Kidney (tissue), 14 donors: ENCODE data around the gene SPC24. TPM values are rescaled to one million over a fixed set of nuclear protein-coding genes. Genes with fewer than 3 reads are reported as not detected.
"Not testable (repeated sequence)": the region's sequence is repeated elsewhere in the genome, so short reads cannot be mapped to it uniquely, and the experiment has no call there.

Source experiments
- DNase-seq, 5 donors: peaks; one replicate each; pipeline ENCODE4 v3.0.0-alpha.2; 2013 to 2020
- FAIRE-seq: peaks from 2 replicates; lab custom pipeline; 2012; peaks lifted over from hg19 to GRCh38; lab: Jason Lieb, UNC
- H3K27ac ChIP-seq, 2 donors: one replicate each; pipeline ENCODE4 v1.7.0; 2013; ENCODE audit warnings: low read depth in 2 of 2, low read length in 2 of 2, inconsistent platforms in 1 of 2
- H3K27me3 ChIP-seq: one replicate; pipeline ENCODE4 v1.7.1; 2013; ENCODE audit warnings: low read length, inconsistent platforms; ENCODE audit not compliant: control insufficient read depth, insufficient read depth
- H3K36me3 ChIP-seq, 3 donors: one replicate each; pipeline versions ENCODE4 v1.7.0 to v1.7.1; 2013; ENCODE audit warnings: low read length in 3 of 3, control low read depth in 1 of 3, inconsistent platforms in 1 of 3; ENCODE audit not compliant: insufficient read depth in 3 of 3, control insufficient read depth in 2 of 3
- H3K4me1 ChIP-seq, 3 donors: one replicate each; pipeline versions ENCODE4 v1.7.0 to v1.7.1; 2013; ENCODE audit warnings: low read length in 3 of 3, inconsistent platforms in 1 of 3, low read depth in 1 of 3; ENCODE audit not compliant: control insufficient read depth in 2 of 3, insufficient read depth in 2 of 3
- H3K4me3 ChIP-seq, 3 donors: one replicate each; pipeline versions ENCODE4 v1.7.0 to v1.8.1; 2013; ENCODE audit warnings: low read length in 3 of 3, control low read depth in 1 of 3, inconsistent platforms in 1 of 3
- H3K9ac ChIP-seq, 3 donors: one replicate each; pipeline versions ENCODE4 v1.7.0 to v1.7.1; 2013; ENCODE audit warnings: low read length in 3 of 3, control low read depth in 1 of 3, inconsistent platforms in 1 of 3
- H3K9me3 ChIP-seq, 3 donors: one replicate each; pipeline versions ENCODE4 v1.7.0 to v1.7.1; 2013; ENCODE audit warnings: low read length in 3 of 3, control low read depth in 1 of 3, inconsistent platforms in 1 of 3; ENCODE audit not compliant: control insufficient read depth in 2 of 3, insufficient read depth in 1 of 3
- CTCF ChIP-seq: IDR thresholded peaks from 3 replicates; pipeline ENCODE4 v1.5.1; 2012; ENCODE audit warnings: mild to moderate bottlenecking, moderate library complexity, borderline replicate concordance; ENCODE audit not compliant: insufficient read depth; ENCODE audit errors: extremely low read depth
- intact Hi-C: fragments of 100-400 bp; cut with DNase I; formaldehyde crosslinking; loops from one replicate; pipeline ENCODE4 v1.11.1; 2022
- polyA plus RNA-seq: library from polyadenylated mRNA; stranded (reverse); fragments of 350-450 nt; fragmentation: Illumina TruSeq; extraction: RNeasy Lipid Tissue Mini Kit (QIAGEN cat#74804); gene quantifications from one replicate; pipeline ENCODE4 v1.2.3, GENCODE V29; 2014; ENCODE audit warnings: low read depth, low replicate concordance; ENCODE audit not compliant: insufficient read depth
- total RNA-seq: library from RNA; stranded (reverse); fragmentation: NEBNext Ultra II Directional; extraction: Animal tissue kit (Norgen Biotek cat#: 25700); gene quantifications from one replicate; pipeline ENCODE4 v1.2.1, GENCODE V29; 2021
- donor health status: control.
- donor health status: control.
- donor health status: control.
- donor health status: control.
- donor health status: control.
- donor health status: DM: yes; HTN: yes; CAD: no.
- donor health status: Normal renal cell carcinoma (clear cell type).

SPC24 gene
- total and polyA plus RNA-seq, 2 donors from 2014 or later: 0.65 to 1.7 TPM

- Histone ChIP-seq H3K27me3 (no peaks in the 10 kb centered on the region), H3K9me3 (peaks cover 0 to 3% (median 0%) of the 10 kb centered on the region in 3 donors), H3K27ac (no peak overlapping the region), H3K36me3 (peaks cover 3 to 6% (median 5%) of the 10 kb centered on the region in 3 donors), H3K4me1 (peaks cover 0 to 6% (median 4%) of the 10 kb centered on the region in 3 donors), H3K9ac (no peak overlapping the region), H3K4me3 (no peak overlapping the region)
- DNase-seq (no peak), FAIRE-seq (no peak)
- intact Hi-C loops: no loop called here
- TF ChIP-seq CTCF: no peak
Measured at GRCh38 chr19:11181488-11181887, 25.9 kb upstream of the SPC24 start.

- H3K4me1 ChIP-seq, H3K27ac ChIP-seq, intact Hi-C loops, H3K36me3 ChIP-seq, H3K9me3 ChIP-seq, H3K27me3 ChIP-seq, DNase-seq, H3K4me3 ChIP-seq, H3K9ac ChIP-seq, FAIRE-seq: not testable (repeated sequence)
Measured at GRCh38 chr19:11180975-11181374, 25.4 kb upstream of the SPC24 start.

GRCh38 chr19:11180346-11180745, 24.8 kb upstream of the SPC24 start:
- H3K36me3 ChIP-seq: peaks cover 6 to 8% (median 6%) of the 10 kb centered on the region in 3 donors
- H3K27me3 ChIP-seq: no peaks in the 10 kb centered on the region
- no peak overlapping the region for H3K9ac ChIP-seq
- intact Hi-C loops: no loop called here
- no peak for TF ChIP-seq CTCF
- FAIRE-seq: no peak
- peaks cover 0 to 4% (median 4%) of the 10 kb centered on the region in 3 donors for H3K4me1 ChIP-seq
- no peak overlapping the region for H3K27ac ChIP-seq
- peaks cover 0 to 3% (median 0%) of the 10 kb centered on the region in 3 donors for H3K9me3 ChIP-seq
- no peak overlapping the region for H3K4me3 ChIP-seq
- no peak for DNase-seq

GRCh38 chr19:11179716-11180297, 24.2 kb upstream of the SPC24 start:
- H3K27me3 ChIP-seq: no peaks in the 10 kb centered on the region
- peaks cover 0 to 4% (median 4%) of the 10 kb centered on the region in 3 donors for H3K4me1 ChIP-seq
- H3K36me3 ChIP-seq: peaks cover 6 to 8% (median 6%) of the 10 kb centered on the region in 3 donors
- H3K9me3 ChIP-seq: peaks cover 0 to 3% (median 0%) of the 10 kb centered on the region in 3 donors
- FAIRE-seq (no peak), DNase-seq (no peak)
- H3K9ac ChIP-seq: no peak overlapping the region
- TF ChIP-seq CTCF: no peak
- no peak overlapping the region for H3K4me3 ChIP-seq
- peak overlapping the region in 1 of 2 donors; percentile 11 for H3K27ac ChIP-seq
- intact Hi-C loops: no loop called here

- H3K27me3 ChIP-seq, H3K4me1 ChIP-seq, intact Hi-C loops, FAIRE-seq, H3K9ac ChIP-seq, H3K27ac ChIP-seq, H3K4me3 ChIP-seq, DNase-seq, H3K9me3 ChIP-seq: not testable (repeated sequence)
- peaks cover 6 to 13% (median 11%) of the 10 kb centered on the region in 3 donors for H3K36me3 ChIP-seq
Measured at GRCh38 chr19:11179145-11179465, 23.5 kb upstream of the SPC24 start.
